ENCODE measurements around the gene SRCAP. TPM values are rescaled to one million over a fixed set of nuclear protein-coding genes. Genes with fewer than 3 reads are reported as not detected.

The SRCAP gene
- total RNA-seq, 2 experiments from 2014 or later, result 57.2 to 64.7 TPM

DNA sequence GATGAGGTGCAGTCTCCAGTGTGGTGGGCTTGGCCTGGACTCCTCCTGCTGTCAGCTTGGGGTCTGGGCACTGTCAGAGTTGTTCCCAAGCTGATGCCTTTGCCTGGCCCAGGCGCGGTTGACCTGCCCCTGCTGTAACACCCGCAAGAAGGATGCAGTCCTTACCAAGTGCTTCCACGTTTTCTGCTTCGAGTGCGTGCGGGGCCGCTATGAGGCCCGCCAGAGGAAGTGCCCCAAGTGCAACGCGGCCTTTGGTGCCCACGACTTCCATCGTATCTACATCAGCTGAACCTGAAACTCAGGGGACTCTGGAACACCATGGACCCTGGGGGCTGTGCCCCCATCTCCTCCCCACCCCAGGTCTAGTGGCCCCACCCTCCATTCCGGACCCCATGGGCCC lies 74.9 kb downstream of the SRCAP start:
- ATAC-seq, result no peak

DNA sequence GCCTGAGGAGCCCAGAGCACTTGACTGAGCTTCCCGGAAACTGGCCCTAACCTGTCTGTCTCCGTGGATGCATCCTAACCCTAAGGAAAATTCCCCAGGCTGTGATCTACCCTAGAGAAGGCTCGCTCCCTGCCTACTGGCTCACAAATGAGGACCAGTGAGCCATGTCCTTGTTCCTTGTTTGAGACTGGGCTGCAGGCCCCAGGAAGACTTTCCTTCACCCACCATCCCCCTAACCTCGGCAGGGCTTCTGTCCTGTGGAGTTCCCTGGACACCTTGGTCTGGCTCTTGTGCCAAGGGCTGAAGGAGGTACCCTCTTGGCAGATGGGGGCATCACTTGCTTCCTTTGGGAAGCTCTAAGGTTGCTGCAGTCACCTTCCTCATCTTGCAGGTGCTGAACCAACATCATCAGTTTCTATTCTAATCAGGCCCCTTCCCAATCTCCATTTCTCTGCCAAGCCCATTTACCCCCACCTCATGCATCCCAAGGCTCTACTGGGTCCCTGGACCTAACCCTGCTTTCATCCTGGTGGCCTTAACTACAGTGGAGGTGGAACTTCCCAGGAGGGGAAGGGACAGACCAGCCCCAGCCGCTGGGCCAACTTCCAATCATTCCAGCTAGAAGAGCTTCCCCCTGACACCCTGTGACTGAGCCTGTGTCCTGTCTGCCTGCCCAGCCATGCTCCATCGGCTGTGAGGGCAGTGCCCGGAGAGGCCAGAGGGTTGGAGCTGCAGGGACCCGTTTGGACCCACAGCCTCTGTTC lies 75.6 kb downstream of the SRCAP start:
- CTCF ChIA-PET, result interaction anchor here (0.6 to 1.4 kb wide), 3 partner anchors 40 to 959 kb away, joined by 3 to 5 read pairs (median 3); partner anchors contain the start of gene PAGR1
- TF ChIP-seq, protein P1, sequence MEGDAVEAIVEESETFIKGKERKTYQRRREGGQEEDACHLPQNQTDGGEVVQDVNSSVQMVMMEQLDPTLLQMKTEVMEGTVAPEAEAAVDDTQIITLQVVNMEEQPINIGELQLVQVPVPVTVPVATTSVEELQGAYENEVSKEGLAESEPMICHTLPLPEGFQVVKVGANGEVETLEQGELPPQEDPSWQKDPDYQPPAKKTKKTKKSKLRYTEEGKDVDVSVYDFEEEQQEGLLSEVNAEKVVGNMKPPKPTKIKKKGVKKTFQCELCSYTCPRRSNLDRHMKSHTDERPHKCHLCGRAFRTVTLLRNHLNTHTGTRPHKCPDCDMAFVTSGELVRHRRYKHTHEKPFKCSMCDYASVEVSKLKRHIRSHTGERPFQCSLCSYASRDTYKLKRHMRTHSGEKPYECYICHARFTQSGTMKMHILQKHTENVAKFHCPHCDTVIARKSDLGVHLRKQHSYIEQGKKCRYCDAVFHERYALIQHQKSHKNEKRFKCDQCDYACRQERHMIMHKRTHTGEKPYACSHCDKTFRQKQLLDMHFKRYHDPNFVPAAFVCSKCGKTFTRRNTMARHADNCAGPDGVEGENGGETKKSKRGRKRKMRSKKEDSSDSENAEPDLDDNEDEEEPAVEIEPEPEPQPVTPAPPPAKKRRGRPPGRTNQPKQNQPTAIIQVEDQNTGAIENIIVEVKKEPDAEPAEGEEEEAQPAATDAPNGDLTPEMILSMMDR (IDR thresholded peaks at IDR 0.05), result no peak
- DNase-seq (no peak), ATAC-seq (peak; percentile 6)
- H3K36me3 Mint-ChIP-seq (ENCODE audit: low read depth), result peaks cover 33% of the 10 kb centered on the region
- no peaks in the 10 kb centered on the region for H3K9me3 Mint-ChIP-seq
- H3K27me3 Mint-ChIP-seq, result no peaks in the 10 kb centered on the region
- intact Hi-C loops (cut with micrococcal nuclease), result no loop called here
- peak overlapping the region; percentile 55 for H3K27ac Mint-ChIP-seq
- peaks cover 22% of the 10 kb centered on the region for H3K4me1 Mint-ChIP-seq (ENCODE audit: low read depth)
- POLR2A ChIA-PET, result interaction anchor here (0.5 to 3.2 kb wide), 14 partner anchors 10 to 841 kb away, joined by 3 to 23 read pairs (median 4); partner anchors contain the start of genes CFAP119, PHKG2, RNF40 and ZNF629
- peak overlapping the region; percentile 80 for H3K4me3 Mint-ChIP-seq

More for the DNA sequence above, 74.9 kb downstream of the SRCAP start:
- Mint-ChIP-seq H3K4me3 (no peak overlapping the region), H3K4me1 (ENCODE audit: low read depth) (peaks cover 22% of the 10 kb centered on the region), H3K27me3 (no peaks in the 10 kb centered on the region), H3K36me3 (ENCODE audit: low read depth) (peaks cover 36% of the 10 kb centered on the region), H3K27ac (no peak overlapping the region), H3K9me3 (no peaks in the 10 kb centered on the region)
- ChIA-PET POLR2A (interaction anchor here (0.8 to 3.2 kb wide), 3 partner anchors 9 to 24 kb away, joined by 3 to 23 read pairs (median 6); partner anchors contain the start of gene RNF40), CTCF (no interaction called here)
- intact Hi-C loops (cut with micrococcal nuclease), result no loop called here
- no peak for DNase-seq
- TF ChIP-seq, protein P1 (IDR thresholded peaks at IDR 0.05), result no peak

DNA sequence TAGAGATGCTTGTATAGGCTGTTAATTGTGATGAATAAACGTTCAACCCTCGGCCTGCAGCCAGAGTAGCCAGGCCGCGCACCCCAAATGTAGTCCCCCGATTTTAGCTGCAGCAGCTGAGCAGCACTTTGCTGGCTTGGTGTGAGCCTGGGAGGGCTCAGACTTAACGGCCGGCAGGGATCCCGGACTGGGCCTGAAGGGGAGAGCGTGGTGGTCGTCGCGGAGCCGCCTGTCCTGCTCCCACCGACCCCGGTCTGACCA lies 76.1 kb downstream of the SRCAP start:
- Mint-ChIP-seq H3K27me3 (no peaks in the 10 kb centered on the region), H3K4me1 (ENCODE audit: low read depth) (peaks cover 22% of the 10 kb centered on the region), H3K36me3 (ENCODE audit: low read depth) (peaks cover 33% of the 10 kb centered on the region), H3K9me3 (no peaks in the 10 kb centered on the region), H3K4me3 (peak overlapping the region; percentile 80), H3K27ac (peak overlapping the region; percentile 93)
- DNase-seq (no peak), ATAC-seq (no peak)
- intact Hi-C loops (cut with micrococcal nuclease), result no loop called here
- ChIA-PET CTCF (interaction anchor here (0.6 to 1.4 kb wide), 3 partner anchors 40 to 959 kb away, joined by 3 to 5 read pairs (median 3); partner anchors contain the start of gene PAGR1), POLR2A (interaction anchor here (0.5 to 3.2 kb wide), 14 partner anchors 9 to 842 kb away, joined by 3 to 23 read pairs (median 4); partner anchors contain the start of genes CFAP119, PHKG2, RNF40 and ZNF629)
- TF ChIP-seq, protein P1 (IDR thresholded peaks at IDR 0.05), result no peak

DNA sequence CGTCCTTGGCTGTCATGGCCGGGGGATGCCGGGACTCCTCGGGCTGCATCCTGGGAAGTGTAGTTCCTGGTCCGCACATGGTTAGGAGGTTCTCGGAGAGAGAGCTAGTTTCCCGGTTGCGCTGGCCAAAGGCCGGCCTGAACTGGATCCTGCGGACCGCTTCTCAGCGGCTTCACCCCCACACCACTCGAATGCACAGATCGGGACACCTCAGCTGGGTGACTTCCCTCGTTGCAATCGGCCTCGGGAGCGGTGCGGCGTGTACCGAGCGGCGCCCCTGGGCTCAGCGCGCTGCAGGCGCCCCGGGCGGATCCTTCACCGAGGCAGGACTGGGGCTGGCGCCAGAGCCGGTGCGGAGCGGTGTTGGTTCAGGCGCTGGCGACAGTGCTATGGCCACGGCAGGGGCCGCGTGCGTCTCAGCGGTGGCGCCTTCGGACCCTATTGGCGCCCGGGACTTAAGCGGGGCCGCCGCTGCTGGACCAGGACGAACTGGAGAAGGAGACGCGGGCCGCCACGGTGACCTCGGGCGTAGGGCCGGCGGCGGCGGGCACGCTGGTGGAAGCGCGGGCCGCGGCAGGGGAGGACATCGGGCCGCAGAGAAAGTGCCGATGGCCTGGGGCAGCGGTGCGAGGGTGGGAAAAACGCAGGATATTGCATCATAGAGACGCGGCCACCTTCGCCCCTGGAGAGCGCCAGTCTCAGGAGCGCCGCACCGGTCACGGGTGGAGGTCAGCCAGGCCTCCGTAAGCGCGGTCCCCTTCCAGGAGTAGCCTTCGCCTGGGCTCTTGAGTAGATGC lies 76.6 kb downstream of the SRCAP start:
- Mint-ChIP-seq H3K9me3 (no peaks in the 10 kb centered on the region), H3K27ac (peak overlapping the region; percentile 93), H3K27me3 (no peaks in the 10 kb centered on the region), H3K4me1 (ENCODE audit: low read depth) (peaks cover 22% of the 10 kb centered on the region), H3K4me3 (peak overlapping the region; percentile 80), H3K36me3 (ENCODE audit: low read depth) (peaks cover 31% of the 10 kb centered on the region)
- intact Hi-C loops (cut with micrococcal nuclease), result no loop called here
- ATAC-seq, result peak; percentile 84
- DNase-seq, result peak; percentile 80
- CTCF ChIA-PET, result interaction anchor here (0.6 to 1.4 kb wide), 3 partner anchors 39 to 960 kb away, joined by 3 to 5 read pairs (median 3); partner anchors contain the start of gene PAGR1
- POLR2A ChIA-PET, result interaction anchor here (0.5 to 3.2 kb wide), 13 partner anchors 9 to 842 kb away, joined by 3 to 23 read pairs (median 4); partner anchors contain the start of genes CFAP119, PHKG2, RNF40 and ZNF629
- TF ChIP-seq, protein P1 (IDR thresholded peaks at IDR 0.05), result no peak

Data from activated CD8-positive, alpha-beta T cell treated with anti-CD3 and anti-CD28 coated beads for 36 hours (primary cell).